ENCODE results near the gene IVNS1ABP. TPM values are rescaled to one million over a fixed set of nuclear protein-coding genes. Genes with fewer than 3 reads are reported as not detected.

The IVNS1ABP gene
- total RNA-seq, 1 donor from 2014 or later = 88.6 TPM

DNA sequence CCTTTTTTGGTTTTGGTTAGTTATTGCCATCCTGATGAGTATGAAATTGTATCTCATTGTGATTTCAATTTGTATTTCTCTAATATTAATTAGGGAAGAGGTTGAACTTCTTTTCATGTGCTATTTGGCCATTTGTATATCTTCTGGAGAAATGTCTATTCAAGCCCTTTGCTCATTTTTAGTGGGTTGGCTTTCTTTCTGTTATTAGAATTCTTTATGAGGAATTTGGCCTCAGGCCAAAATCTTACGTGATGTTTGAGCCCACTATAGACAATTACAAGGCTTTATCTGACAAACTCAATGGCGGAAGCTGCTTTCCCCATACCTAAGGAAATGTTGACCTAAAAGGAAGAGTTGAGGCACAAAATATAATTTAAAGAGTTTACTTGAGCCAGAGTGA lies 32.9 kb downstream of the IVNS1ABP start:
- Histone ChIP-seq H3K9me3 (no peaks in the 10 kb centered on the region), H3K27me3 (no peaks in the 10 kb centered on the region), H3K27ac (no peak overlapping the region), H3K36me3 (no peaks in the 10 kb centered on the region), H3K4me1 (no peaks in the 10 kb centered on the region), H3K4me3 (no peak overlapping the region)
- intact Hi-C loops (cut with DNase I) = no loop called here
- ATAC-seq = no peak
- no peak for TF ChIP-seq CTCF (IDR thresholded peaks at IDR 0.05)
- no peak for DNase-seq

- intact Hi-C loops (cut with DNase I) = no loop called here
- DNase-seq = no peak
- Histone ChIP-seq H3K36me3 (no peaks in the 10 kb centered on the region), H3K9me3 (no peaks in the 10 kb centered on the region), H3K4me1 (no peaks in the 10 kb centered on the region), H3K27ac (no peak overlapping the region), H3K4me3 (no peak overlapping the region), H3K27me3 (no peaks in the 10 kb centered on the region)
- no peak for TF ChIP-seq CTCF (IDR thresholded peaks at IDR 0.05)
- ATAC-seq = no peak
Observed at GRCh38 chr1:185281245-185281644, 35.8 kb downstream of the IVNS1ABP start.

DNA sequence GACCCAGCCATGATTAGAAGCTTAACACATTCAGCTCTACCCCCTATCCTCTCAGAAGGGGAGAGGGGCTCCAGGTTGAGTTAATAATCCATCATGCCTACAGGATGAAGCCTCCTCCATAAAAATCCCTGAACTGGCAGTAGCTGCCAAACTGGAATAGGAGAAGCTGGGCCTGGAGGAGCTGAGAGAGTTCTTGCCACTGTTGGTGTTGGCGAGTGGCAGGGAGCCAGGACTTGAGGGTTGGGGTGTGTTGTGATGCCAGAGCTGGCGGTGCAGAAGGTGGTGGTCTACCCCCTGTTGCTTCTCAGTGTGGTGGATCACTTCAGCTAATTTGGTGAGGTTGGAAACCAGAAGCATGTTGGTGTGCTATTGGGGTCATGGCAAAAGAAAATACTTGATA lies 36.5 kb downstream of the IVNS1ABP start:
- Histone ChIP-seq H3K9me3 (no peaks in the 10 kb centered on the region), H3K27me3 (no peaks in the 10 kb centered on the region), H3K27ac (no peak overlapping the region), H3K36me3 (no peaks in the 10 kb centered on the region), H3K4me3 (no peak overlapping the region), H3K4me1 (no peaks in the 10 kb centered on the region)
- no peak for TF ChIP-seq CTCF (IDR thresholded peaks at IDR 0.05)
- no peak for DNase-seq
- intact Hi-C loops (cut with DNase I) = no loop called here
- ATAC-seq = no peak

DNA sequence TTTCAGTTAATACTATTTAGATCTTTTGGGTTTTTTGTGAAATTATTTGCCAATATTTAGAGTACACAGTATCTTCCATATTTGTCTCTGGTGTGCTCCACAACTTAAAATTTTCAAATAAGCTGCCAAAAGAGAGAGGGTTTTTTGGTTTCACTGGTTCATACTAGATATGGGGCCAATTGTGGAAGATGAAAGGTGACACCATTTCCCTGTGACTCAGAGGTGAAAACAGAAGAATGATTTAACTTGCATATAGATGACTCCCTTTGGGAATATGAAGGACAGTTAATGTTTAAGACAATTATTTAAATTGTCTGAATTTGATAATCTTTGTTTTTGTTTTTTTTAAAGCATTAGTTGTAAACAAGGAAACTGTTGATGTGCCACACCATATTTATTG lies 37.5 kb downstream of the IVNS1ABP start:
- no peaks in the 10 kb centered on the region for H3K36me3 ChIP-seq
- TF ChIP-seq CTCF (IDR thresholded peaks at IDR 0.05) = no peak
- no peak overlapping the region for H3K27ac ChIP-seq
- no peaks in the 10 kb centered on the region for H3K27me3 ChIP-seq
- ATAC-seq = no peak
- H3K4me3 ChIP-seq = no peak overlapping the region
- no peak for DNase-seq
- H3K9me3 ChIP-seq = no peaks in the 10 kb centered on the region
- intact Hi-C loops (cut with DNase I) = no loop called here
- H3K4me1 ChIP-seq = no peaks in the 10 kb centered on the region

GRCh38 chr1:185271921-185272320 lies 45.1 kb downstream of the IVNS1ABP start:
- no peak overlapping the region for H3K27ac ChIP-seq
- H3K36me3 ChIP-seq = no peaks in the 10 kb centered on the region
- H3K4me1 ChIP-seq = no peaks in the 10 kb centered on the region
- intact Hi-C loops (cut with DNase I) = no loop called here
- no peak for DNase-seq
- TF ChIP-seq CTCF (IDR thresholded peaks at IDR 0.05) = no peak
- no peaks in the 10 kb centered on the region for H3K27me3 ChIP-seq
- H3K9me3 ChIP-seq = no peaks in the 10 kb centered on the region
- no peak for ATAC-seq
- H3K4me3 ChIP-seq = no peak overlapping the region

DNA sequence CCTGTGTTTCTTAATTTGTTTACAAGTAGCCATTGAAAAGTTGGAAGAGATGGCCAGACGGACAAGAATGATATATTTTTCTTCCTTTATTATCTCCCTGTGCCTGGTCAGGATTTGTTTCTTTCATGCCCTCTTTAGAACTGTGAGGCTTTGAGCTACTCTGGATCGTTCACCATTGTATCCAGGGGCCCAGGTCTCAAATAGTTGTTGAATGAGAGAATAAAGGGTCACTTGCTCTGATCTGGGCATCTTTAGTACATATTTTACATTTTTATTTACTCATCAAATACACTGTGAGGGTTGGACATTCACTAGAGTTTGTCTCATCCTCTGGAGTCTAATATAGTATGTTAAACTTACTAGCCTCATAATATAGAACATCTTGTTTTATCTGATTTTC lies 48.7 kb downstream of the IVNS1ABP start:
- ATAC-seq = no peak
- no peaks in the 10 kb centered on the region for H3K4me1 ChIP-seq
- TF ChIP-seq CTCF (IDR thresholded peaks at IDR 0.05) = no peak
- DNase-seq = no peak
- H3K4me3 ChIP-seq = no peak overlapping the region
- H3K9me3 ChIP-seq = no peaks in the 10 kb centered on the region
- H3K27ac ChIP-seq = no peak overlapping the region
- intact Hi-C loops (cut with DNase I) = no loop called here
- H3K27me3 ChIP-seq = no peaks in the 10 kb centered on the region
- H3K36me3 ChIP-seq = no peaks in the 10 kb centered on the region
